Erythroblast (primary cell): ENCODE data around the gene SH3RF1.

Source experiments
- GATA1 ChIP-seq: IDR thresholded peaks from 2 replicates; pipeline ENCODE4 v1.6.1; 2011; ENCODE audit warnings: low read depth, mild to moderate bottlenecking, control low read depth, low read length, moderate library complexity
- POLR2A ChIP-seq: IDR thresholded peaks from 2 replicates; pipeline ENCODE4 v1.6.1; 2011; ENCODE audit warnings: mild to moderate bottlenecking, low read length

GRCh38 chr4:169315530-169316343, 45.0 kb upstream of the SH3RF1 start:
- TF ChIP-seq POLR2A (no peak), GATA1 (no peak)
